Measurements from ENCODE around the gene SDC3.

SDC3 gene

DNA sequence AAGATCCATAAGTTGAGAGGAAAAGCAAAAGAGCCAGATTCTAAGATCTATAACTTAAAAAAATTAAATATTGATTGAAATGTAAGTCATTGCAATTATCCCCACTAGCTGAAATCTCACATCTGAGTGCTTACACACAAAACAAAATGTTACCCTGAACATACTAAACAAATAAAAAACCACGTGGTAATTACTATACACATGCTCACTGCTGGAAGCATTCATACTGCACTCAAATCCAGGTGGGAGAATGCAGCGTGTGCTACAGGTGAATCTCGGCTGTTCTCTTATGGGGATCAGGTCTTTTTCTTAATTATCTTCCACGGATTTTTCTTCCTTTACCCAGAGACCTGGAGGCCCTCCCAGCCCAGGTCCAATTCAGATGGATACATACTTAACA is 74.3 kb downstream of the SDC3 start:
- TF ChIP-seq, protein P1, sequence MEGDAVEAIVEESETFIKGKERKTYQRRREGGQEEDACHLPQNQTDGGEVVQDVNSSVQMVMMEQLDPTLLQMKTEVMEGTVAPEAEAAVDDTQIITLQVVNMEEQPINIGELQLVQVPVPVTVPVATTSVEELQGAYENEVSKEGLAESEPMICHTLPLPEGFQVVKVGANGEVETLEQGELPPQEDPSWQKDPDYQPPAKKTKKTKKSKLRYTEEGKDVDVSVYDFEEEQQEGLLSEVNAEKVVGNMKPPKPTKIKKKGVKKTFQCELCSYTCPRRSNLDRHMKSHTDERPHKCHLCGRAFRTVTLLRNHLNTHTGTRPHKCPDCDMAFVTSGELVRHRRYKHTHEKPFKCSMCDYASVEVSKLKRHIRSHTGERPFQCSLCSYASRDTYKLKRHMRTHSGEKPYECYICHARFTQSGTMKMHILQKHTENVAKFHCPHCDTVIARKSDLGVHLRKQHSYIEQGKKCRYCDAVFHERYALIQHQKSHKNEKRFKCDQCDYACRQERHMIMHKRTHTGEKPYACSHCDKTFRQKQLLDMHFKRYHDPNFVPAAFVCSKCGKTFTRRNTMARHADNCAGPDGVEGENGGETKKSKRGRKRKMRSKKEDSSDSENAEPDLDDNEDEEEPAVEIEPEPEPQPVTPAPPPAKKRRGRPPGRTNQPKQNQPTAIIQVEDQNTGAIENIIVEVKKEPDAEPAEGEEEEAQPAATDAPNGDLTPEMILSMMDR (IDR thresholded peaks at IDR 0.05; ENCODE audit: unreplicated experiment in 3 of 3) = no peak
- Mint-ChIP-seq H3K36me3 (ENCODE audit: low read depth) (no peaks in the 10 kb centered on the region), H3K9me3 (no peaks in the 10 kb centered on the region), H3K27me3 (ENCODE audit: low read depth) (peaks cover 38% of the 10 kb centered on the region), H3K27ac (no peak overlapping the region), H3K4me1 (peaks cover 6% of the 10 kb centered on the region), H3K4me3 (no peak overlapping the region)

DNA sequence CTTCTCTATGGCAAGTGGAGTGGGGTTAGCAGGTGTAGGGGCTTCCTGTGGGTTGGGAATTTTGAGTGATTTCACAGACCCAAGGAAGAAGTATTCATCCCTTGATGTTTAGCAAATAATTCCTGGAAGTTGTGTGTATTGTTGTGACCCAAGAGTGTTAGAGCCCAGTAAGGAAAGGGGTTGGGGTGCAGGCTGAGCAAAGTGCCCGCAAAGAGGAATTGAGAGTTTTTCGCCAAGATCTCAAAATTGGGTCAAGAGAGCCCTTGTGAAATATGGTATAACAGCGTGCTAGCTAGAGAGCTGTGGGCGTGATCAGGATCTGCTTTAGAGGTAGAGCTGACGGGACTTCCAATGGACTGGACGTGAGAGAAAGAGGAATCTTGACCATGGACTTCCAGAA is 78.0 kb downstream of the SDC3 start:
- no peak overlapping the region for H3K4me3 Mint-ChIP-seq
- H3K27me3 Mint-ChIP-seq (ENCODE audit: low read depth) = peaks cover 40% of the 10 kb centered on the region

DNA sequence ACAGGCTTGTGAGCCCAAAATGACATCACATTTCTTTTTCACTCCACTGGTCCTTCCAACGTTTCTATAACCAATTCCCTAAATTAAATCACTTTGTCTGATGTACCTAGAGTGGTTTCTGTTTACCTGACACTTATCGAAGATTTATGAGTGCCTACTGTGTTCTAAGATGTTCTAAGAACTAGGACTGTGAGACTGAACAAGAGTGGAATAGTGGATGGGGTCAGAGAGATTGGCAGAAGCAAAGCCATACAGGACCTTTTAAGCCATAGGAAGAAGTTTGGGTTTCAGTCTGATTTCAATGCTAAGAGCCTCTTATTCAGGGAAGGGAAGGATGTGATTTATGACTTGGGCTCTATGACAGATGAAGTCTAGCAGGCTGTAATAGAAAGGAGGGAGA is 78.7 kb downstream of the SDC3 start:
- no peaks in the 10 kb centered on the region for H3K9me3 Mint-ChIP-seq
- H3K27ac Mint-ChIP-seq = no peak overlapping the region
- H3K27me3 Mint-ChIP-seq (ENCODE audit: low read depth) = peaks cover 44% of the 10 kb centered on the region
- TF ChIP-seq, protein P1 (IDR thresholded peaks at IDR 0.05; ENCODE audit: unreplicated experiment in 3 of 3) = no peak
- H3K4me3 Mint-ChIP-seq = no peak overlapping the region
- peaks cover 7% of the 10 kb centered on the region for H3K4me1 Mint-ChIP-seq
- no peaks in the 10 kb centered on the region for H3K36me3 Mint-ChIP-seq (ENCODE audit: low read depth)

More for the DNA sequence above, 78.0 kb downstream of the SDC3 start:
- H3K36me3 Mint-ChIP-seq (ENCODE audit: low read depth) = no peaks in the 10 kb centered on the region
- no peaks in the 10 kb centered on the region for H3K9me3 Mint-ChIP-seq
- H3K27ac Mint-ChIP-seq = no peak overlapping the region
- TF ChIP-seq, protein P1 (IDR thresholded peaks at IDR 0.05; ENCODE audit: unreplicated experiment in 3 of 3) = no peak
- peaks cover under 1% of the 10 kb centered on the region for H3K4me1 Mint-ChIP-seq

DNA sequence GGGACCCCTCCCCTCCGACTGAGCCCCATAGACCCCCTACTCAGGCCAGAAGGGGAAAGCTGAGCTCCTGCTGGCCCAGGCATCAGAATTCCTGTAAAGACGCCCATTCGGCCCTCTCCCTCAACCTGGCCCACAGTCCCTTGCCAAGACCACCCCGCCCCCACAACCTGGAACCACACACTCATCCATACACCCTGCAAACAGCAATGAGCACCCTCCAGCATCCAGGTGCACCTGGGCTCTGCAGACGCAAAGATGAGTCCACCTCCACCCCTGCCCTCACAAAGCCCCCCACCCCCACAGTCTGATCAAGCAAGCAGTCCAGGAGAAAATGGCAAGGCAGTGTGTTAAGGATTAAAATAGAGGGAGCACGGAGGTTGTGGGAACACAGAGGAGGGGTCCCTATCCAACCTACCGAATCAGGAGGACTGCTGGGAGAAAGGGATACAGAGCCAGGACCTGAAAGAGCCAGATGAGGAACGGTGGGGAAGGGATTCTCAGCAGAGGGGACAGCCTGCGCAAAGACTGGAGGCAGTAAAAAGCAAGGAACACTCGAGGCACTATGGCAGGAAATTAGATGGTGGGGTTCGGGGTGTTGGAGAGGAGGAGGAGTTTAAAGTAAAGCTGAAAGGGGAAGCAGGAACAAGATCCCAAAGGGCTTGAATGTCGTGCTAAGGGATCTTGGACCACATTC is 83.7 kb downstream of the SDC3 start:
- peak overlapping the region in 2 of 3 experiments; percentile 81 to 96 for H3K27ac Mint-ChIP-seq
- H3K9me3 Mint-ChIP-seq = no peaks in the 10 kb centered on the region
- H3K27me3 Mint-ChIP-seq (ENCODE audit: low read depth) = peaks cover 30% of the 10 kb centered on the region
- H3K4me1 Mint-ChIP-seq = peaks cover 39% of the 10 kb centered on the region
- peak overlapping the region; percentile 42 to 86 (median 83) for H3K4me3 Mint-ChIP-seq
- TF ChIP-seq, protein P1 (IDR thresholded peaks at IDR 0.05; ENCODE audit: unreplicated experiment in 3 of 3) = no peak
- H3K36me3 Mint-ChIP-seq (ENCODE audit: low read depth) = no peaks in the 10 kb centered on the region

DNA sequence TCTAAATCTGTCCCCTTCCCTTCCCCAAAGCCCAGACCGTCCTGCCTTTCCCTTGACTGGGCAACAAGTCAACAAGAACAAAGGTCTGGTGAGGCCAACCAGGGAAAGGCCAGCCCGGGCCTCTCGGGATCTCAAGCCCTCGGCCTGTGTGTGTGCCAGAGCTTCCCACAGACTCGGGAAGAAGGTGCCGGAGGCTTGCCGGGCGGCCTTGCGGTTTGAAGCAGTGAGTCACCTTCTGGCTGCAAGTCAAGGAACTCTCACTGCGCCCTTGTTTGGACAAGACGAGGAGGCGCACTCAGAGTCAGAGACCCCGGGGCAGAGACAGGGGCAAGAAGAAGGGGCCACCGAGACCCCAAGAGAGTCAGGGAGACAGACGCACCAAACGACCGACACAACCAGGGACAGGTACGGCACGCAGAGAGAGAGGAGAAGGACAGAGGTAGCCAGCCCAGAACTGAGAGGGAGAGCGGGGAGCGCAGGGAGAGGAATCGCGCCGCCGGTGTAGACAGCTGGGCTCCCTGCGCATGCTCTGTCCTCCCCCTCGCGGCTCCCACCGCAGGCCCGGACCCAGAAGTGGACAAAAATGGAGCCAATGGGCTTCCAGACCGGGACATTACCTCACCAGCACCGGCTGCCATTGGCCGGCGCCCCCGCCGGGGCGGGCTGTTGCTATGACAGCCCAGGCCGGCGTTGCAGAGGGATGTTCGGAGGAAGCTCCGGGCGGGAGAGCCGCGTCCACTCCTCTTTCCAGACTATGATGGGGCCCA is 84.4 kb downstream of the SDC3 start:
- peak overlapping the region; percentile 80 to 86 (median 83) for H3K4me3 Mint-ChIP-seq

More for the DNA sequence above, 84.4 kb downstream of the SDC3 start:
- Mint-ChIP-seq H3K27me3 (ENCODE audit: low read depth) (peaks cover 29% of the 10 kb centered on the region), H3K4me1 (peaks cover 41% of the 10 kb centered on the region), H3K9me3 (no peaks in the 10 kb centered on the region), H3K36me3 (ENCODE audit: low read depth) (no peaks in the 10 kb centered on the region), H3K27ac (peak overlapping the region; percentile 81 to 96 (median 83))
- TF ChIP-seq, protein P1 (IDR thresholded peaks at IDR 0.05; ENCODE audit: unreplicated experiment in 3 of 3) = no peak

Measured in nephron (organoid).